Activated CD4-positive, alpha-beta T cell treated with anti-CD3 and anti-CD28 coated beads, Interleukin-2, amount 50 U/mL, for 4 hours (primary cell): ENCODE data around the gene TRIL.

Experiments used
- DNase-seq, 2 experiments: peaks; one replicate each; pipeline ENCODE4 v3.0.0-alpha.2; 2020

Gene TRIL

DNA sequence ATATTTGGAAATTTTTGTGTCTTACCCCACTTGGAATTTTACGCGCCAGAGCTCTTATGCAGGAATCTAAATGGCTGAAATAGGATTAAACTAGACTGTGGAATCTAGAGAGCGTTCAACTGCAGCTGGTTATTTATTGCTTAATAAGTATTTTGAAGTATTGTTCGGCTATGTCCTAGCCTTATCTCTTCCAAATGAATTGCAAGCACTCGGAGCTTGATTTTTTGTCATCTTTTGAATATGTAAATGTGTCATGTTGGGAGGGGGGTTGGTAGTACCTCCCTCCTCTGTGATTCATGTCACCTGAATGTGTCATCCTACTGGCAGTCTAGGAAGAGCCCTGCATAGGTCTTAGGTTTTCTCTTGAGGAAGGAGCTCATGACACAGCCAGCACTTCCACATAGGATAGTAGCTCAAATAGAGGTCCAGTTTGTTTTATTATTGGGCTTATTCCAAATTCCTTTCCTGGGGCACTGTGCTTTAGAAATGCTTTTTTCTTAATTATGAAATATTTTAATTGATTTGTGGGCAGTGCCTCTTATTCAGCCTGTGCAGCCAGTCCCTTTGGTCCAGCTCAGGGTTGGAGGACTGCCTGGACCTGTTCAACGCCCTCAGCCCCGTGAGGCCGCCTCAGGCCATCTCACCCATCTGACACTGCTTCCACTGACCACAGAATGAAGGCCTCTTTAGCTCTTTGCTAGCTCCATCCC lies 22.5 kb upstream of the TRIL start:
- DNase-seq = no peak

DNA sequence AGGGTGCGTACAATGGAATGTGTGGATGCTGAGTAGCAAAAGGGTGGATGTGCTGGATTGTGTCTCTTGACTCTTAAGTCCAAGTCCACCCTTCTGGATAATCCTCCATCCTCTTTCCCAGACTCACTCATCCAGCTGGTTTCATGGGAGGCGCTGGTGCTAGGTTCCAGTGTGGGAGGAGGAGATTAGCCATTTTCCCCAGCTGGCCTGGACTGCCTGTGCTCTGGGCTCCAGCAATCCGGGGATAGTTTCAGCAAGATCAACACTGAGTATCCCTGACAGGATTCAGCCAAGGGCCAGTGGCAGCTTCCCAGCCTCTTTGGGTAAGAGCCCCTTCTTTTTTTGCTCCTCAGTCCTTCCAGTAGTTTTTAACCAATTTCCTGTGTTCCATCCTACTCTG lies 21.6 kb upstream of the TRIL start:
- DNase-seq = no peak

DNA sequence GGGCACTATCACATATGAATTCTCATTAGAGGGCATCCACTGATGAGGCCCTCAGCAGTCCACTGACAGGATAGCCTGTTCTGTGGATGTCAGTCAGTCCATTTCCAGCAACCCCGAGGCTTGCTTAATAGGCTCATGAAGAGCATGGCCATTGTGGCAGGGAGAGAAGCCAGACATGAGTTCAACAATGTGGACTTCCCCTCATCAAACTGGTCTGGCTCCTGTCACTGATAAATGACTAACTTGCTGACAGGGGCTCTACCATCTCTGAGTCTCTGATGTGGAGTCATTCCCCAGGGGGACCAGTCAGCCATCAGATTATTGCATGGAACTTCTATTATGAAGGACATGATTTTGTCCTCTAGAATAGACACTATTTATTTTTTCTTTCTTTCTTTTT lies 19.8 kb upstream of the TRIL start:
- DNase-seq = no peak

DNA sequence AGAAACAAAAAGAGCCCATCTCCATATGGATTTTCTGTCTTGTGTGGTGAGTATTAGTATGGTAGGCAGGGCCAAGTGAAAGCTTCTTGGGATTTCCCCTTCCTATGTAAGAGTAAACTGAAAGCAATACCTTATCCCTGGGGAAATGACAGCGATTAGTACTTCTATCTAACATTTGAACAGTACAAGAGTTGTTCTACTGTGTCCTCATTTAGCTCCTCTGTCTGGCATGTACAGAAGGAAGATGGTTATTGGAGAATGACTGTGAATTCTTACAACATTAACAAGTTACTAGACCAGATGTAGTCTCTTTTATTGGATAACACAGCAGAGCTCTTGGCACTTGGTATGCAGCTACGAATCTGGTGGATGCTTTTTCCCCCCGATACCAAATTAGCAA lies 17.9 kb upstream of the TRIL start:
- DNase-seq = no peak

DNA sequence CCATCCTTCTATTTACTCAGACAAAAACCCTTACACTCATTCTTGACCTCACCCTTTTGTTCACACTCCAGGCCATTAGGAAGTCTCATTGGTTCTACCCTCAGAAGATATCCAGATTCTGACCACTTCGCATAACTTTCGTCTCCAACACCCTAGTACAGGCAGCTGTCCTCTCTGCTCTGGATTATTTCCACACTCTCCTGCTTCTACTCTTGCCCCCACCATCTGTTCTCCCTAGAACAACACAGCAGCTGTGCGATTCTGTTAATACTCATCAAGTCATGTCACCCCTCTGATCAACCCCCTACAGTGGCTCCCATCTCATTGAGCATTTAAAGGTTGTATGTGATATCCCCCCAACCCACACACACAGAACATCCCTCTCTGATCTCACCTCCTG lies 15.5 kb upstream of the TRIL start:
- no peak for DNase-seq

DNA sequence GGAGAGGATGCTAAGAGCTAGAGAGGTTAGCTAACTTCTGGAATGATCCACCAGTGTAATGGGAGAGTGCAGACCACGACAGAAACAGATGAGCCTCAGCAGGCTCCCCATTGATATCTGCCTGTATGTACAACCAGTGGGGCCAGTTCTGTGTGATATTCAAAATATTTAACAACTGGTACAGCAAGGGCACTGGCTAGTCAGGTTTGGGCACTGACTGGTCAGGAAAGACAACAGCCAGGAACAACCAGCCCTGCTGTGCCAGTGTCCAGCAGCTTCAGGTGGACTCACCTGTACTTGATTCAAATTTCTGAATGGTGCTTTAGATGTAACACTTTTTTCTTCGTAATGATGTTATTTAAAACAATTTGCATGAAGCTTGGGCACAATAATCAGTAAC lies 5.9 kb upstream of the TRIL start:
- no peak for DNase-seq

DNA sequence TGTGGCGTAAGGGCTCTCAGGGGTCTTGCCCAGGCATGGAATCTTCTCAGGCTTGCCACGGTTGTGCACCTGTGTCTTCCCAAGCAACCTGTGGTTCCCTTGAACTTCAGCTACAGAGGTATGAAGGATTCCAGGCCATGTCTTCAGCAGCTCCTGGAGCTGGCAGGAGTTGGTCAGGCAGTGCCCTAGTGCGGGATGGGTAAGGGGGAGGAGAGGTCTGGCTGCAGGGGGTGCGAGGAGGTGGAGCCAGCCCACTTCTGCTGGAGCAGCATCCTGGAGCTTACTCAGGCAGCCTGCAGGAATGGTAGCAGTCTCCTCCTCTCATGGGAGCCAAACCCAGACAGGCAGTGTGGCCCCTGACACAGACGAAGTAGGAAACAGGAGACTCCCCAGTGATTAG lies 3.8 kb upstream of the TRIL start:
- no peak for DNase-seq

DNA sequence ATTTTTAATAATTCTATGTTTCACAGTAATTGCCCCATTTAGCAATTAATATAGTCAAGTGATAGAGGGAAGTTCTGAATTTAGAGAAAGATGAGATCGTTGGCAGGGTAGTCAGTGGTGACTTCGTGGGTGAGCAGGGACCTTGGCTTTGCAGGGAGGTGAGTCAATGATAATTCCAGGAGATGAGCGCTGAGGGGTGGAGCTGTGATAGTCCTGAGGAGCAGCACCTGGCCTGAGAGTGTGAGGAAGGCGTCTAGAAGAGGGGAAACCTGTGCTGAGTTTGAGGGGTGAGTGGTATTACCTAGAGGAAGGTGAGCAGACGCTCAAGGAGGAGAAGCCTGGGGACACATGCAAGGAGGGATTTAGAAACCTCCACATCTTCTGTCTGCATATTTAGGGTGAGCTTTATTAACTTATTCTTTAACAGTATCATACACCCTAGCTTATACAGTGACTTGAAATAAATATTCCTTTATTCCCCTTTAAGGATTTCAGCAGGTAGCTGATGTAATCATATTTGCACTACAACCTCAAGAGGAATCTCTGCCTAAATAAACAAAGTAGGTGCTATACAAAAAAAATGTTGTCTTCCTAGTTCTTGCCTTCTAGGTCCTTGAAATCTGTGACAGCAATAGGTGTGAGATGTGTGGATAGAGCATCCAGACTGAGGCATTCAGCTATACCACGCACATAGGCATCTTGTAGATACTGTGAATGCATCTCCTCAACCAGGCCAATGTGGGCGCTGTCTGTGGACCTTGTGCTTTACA lies 2.1 kb upstream of the TRIL start:
- no peak for DNase-seq

DNA sequence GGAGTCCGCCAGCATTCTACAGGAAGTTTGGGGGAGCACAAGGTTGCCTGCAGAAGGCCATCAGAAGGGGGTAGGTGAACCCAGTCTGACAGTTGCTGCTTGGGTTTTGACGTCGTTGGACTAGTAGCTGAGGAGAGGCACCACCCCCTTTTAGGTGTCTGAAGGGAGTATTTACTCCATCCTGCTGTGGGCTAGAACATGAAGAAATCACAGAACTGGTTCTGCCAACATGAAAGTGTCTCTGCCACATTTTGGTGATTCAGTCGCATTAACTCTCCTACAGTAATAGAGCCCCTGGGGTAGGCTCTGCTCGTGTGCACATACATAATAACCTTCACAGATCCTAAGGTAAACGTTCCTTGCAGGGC lies 834 bp upstream of the TRIL start:
- DNase-seq = no peak

DNA sequence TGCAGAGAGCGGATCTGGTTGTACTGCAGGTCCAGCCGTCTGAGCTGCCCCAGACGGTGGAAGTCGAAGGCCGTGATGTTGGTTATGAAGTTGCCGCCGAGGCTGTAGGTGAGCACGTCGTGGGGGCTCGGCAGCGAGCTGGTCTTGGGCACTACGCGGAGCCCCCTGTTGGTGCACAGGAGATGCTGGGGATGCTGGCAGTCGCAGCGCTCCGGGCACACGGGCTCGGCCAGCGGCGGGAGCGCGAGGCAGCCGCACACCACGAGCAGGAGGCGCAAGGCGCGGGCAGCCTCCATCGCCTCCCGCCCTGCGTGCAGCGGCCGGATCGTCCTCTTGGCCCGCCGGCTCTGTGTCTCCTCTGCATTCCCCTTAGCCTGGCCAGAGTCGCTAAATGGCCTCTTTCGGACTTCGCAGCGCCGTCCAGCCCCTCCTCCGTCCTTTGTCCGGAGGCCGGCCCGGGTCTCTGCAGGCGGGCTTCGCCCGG lies 337 bp downstream of the TRIL start:
- no peak for DNase-seq

DNA sequence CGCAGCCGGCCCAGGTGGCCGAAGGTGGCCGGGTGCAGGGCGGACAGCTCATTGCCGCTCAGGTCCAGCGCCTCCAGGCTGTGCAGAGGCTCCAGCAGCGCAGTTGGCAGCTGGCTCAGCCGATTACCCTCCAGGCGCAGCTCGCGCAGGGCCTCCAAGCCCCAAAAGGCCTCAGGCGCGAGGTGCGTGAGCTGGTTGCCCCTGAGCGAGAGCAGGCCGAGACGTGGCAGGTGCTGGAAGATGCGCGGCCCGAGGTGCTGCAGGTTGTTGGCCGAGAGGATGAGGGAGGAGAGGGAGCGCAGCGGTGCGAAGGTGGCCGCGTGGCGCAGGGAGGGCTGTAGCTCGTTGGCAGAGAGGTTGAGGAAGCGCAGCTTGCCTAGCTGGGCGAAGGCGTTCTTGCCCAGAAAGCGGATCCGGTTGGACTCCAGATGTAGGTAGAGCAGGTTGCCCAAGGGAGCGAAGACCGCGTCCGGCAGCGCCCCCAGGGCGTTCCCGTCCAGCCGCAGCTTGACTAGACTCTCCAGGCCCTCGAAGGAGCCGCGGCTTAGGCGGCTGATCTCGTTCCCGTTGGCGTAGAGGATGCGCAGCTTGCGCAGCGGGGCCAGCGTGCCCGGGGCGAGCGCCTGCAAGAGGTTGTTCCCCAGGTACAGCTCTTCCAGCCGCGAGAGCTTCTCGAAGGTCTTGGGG lies 923 bp downstream of the TRIL start:
- DNase-seq = no peak

DNA sequence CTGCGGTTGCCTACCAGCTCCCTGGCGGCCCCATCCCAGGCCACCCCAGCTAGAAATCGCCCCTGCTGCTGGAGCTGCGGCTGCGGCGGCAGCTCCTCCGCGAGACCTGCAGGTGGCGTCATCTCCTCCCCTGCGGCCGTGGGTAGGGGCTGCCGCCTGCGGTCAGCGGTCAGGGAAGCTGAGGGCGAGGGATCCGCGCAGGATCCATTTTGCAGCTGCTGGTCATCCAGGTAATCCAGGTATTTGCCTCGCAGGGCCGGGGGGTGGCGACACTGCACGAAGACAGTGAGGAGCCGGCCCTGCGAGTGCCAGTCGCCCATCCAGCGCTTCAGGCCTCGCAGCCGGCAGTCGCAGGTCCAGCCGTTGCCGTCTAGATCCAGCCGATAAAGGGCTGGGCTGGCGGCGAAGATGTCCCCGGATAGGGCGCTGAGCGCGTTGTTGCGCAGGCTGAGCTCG lies 1.5 kb downstream of the TRIL start:
- DNase-seq = no peak

DNA sequence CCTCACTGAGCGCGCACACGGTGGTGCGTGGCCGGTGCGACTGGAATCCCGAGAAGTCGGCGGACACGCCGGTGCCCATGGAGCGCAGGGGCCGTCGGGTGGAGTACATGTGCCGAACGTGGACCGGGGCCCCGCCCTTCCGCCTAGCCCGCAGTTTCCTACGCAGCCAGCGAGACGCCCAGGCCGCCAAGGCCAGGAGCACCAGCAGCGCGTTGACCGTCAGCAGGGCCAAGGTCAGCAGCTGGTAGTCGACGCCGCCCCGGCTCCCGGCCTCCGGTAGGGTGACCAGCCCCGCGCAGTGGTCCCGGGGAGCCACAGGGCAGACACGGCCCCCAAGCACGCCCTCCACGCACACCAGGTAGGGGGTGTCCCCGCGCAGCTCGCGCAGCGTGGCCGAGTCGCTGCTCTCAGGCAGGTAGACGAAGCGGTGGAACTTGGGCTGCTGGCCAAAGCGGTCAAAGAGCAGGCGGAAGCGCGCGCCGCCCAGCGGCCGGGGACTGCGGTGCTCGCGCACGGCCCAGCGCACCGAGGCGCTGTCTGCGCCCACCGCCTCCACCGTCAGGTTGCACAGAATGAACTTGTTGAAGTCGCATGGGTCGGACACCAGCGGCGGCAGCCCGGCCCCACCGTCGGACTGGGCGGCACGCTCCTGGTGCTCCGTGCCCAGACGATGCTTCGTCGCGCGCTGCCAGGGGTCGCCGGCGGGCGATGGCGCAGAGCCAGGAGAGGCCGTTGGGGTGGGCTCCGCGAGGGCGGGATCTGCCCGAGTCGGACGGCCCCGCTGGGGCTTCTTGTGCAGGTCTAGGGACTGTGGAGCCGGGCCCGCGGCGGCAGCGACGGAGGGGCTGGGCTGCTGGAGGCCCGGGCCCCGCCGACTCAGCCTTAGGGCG lies 2.2 kb downstream of the TRIL start:
- DNase-seq = no peak

DNA sequence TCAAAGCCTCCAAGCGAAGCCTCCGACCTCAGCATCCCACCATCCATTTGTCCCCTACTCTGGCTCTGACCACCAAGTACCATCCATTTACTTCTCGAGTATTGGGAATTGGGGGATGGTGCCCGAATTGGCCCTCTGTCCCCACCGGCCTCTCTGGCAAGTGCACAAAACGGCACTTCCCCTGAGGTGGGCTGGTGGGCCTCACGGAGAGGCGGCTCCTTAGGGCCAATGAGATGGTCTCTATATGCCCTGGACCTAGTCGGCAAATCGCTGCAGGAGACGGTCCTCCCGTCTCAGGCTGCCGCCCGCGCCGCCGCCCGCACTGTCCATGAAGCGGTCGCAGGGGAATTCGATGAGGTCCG lies 2.8 kb downstream of the TRIL start:
- no peak for DNase-seq

DNA sequence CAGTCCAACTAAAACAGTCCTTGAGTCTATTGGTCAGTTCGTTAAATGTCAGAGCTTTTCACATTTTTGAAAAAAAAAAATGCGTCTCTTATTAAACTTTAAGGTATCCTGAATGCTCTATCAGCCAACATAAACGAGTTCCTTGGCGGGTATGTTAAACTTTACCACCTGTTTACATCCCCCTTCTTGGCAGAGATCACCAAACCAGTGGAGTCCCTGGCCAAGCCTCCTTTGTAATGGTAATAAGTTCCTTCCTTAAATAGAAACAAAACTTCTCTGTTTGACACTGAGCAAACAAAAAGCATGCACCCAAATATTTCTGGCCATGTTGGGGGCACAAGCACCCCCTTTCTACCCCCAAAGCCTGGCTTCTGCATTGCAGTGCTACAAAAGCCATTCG lies 3.2 kb downstream of the TRIL start:
- no peak for DNase-seq

DNA sequence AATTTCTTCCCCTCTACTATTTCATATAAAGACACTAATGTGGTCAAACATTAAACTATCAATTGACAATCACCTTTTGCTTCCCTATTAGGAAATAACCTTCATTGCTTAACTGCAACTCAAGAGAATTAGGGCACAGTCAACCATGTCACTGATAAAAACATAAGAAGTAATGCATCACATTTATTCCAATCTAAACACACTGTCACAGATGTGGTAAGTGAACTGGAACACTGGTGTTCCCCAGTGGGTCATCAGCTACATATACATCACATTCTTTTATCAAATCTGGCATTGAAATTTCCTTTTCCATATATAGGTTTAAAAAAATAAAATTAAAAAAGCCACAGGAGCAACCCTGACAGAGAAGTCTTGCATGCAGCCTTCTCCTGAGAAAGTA lies 3.7 kb downstream of the TRIL start:
- no peak for DNase-seq

DNA sequence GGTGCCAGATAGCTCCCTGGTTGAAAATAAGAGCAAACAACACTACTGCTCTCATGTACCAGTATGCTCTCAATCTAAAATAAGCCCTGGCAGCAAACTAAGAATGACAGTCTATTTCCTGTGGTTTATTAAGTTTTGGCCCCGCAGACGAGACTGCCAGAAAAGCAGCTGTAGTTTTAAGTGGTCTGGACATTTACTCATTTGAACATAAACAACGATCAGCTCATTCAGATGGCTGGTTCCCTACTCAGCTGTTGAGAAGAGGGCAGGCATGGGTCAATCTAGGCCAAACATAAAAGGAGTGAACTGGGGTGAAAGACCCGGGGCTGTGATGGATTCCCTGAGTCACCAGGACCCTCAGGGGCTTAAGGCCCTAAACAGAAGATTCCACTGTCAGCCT lies 4.5 kb downstream of the TRIL start:
- no peak for DNase-seq

DNA sequence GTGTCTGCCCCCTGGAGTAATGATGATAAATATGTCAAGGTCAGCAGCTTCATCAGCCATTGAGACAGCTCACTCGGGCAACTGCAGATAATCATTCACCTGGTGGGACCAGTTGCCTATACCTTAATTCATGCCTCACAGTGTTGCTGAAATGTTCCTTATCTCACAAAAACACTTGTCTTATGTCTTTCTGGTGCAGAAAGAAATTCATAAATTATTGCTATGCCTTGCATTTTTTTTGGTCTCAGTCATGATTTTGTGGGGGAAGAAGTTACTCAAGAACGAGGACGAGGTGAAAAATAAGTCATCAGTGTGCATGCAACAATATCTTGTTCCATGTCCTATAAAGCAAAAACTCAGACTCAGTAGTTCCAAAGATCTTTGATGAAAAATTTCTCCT lies 16.0 kb downstream of the TRIL start:
- DNase-seq = no peak

DNA sequence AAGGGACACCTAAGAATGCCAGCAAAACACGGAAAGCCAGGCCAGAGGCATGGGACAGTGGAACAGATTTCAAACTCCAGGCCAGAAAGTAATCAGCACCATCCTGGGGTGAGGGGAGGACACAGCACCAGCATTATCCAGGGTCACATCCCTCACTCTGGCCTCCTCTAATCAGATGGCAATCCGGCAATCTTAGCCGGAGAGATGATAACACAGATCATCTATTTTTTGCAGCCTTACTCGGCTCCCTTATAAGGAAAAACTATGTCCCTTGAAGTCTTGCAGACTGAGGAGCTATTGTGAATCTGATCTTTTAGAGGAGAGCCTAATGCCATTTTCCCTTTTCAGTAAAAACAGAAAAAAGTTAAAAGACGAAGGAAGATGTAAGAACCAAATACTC lies 16.5 kb downstream of the TRIL start:
- no peak for DNase-seq

DNA sequence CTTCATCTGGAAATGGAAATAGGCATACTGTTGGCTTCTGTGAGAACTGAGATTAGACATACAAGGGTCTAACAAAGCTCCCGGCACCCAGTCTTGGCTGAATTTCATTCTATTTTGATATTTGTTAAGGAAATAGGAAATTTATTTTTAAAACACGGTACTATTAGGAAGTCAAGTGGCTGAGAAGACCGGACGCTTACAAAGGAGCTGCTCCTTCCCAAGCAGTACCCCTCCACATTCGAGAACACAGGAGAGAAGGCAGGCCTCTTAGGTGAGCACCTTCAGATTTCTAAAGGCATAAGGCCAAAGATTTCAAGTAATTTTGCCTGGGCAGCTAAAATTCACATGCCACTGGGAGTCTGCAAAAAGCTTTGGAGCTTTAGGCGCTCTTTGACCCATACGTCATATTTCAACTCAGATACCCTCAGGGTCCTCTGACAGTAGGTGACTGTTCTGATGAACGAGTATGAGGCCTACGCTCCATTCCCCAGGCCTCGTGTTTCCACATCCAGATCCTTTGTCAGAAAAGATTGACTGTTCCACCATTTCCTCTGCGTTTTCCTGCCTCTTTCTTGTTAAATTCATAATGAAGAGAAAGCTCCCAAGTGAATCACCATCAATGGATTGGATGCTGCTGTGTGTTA lies 17.3 kb downstream of the TRIL start:
- no peak for DNase-seq

DNA sequence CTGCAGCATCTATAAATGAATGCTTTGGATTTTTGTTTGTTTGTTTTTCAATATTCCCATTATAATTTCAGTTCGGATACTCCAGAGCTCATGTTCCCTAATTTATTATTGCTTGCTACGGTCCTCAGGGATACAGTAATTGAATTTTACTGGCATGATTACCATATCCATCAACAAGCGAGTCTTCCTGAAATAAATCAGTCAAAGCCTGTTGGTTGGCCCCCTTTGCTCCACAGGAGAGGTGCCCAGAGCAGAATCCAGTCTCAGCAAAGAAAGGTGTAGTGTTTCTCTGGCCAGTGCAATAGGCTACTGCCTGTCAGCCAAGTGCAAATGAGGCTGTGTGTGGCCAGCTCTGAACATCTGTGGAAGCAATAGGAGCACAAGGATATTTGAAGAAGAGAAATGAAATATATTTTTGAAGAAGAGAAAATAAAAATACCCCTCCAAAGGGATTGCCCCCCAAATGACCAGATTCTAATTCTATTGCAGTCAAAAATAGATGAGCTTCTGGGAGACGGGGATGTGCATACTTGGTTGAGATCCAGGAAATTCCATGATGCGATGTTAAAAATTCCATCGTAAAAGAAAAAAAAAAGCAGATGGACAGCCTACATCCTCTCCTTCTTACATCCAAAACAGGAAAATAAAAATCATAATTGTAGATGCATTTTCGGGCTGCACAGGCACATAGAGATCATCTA lies 18.1 kb downstream of the TRIL start:
- DNase-seq = no peak

DNA sequence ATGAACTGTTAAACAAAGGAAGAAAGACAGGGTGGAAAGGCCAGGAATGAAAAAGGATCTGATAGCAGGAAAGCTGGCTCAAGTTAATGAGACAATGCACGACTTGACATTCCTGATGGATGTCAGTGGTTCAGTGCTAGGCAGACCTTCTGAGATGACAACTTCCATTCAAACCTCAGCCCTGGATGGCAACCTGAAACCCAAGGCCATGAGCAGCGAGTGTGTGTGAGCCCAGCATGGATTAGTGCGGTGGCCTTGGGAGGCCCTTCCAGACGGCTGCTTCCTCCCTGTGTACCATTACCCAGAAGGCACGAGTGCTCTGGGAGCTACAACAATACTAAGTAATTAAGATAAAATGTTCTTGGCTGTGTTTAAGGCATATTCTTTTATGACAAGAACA lies 18.8 kb downstream of the TRIL start:
- no peak for DNase-seq
